HG03521 (cell line): ENCODE results near the gene GALNT18.
"Not testable (repeated sequence)": the region's sequence is repeated elsewhere in the genome, so short reads cannot be mapped to it uniquely, and the experiment has no call there.

ENCODE experiments used
- ATAC-seq: cut with Tn5 transposase; IDR thresholded peaks from one replicate; pipeline ENCODE4 v1.9.1; 2021; ENCODE audit warnings: mild to moderate bottlenecking, moderate library complexity; ENCODE audit not compliant: unreplicated experiment

Gene GALNT18

DNA sequence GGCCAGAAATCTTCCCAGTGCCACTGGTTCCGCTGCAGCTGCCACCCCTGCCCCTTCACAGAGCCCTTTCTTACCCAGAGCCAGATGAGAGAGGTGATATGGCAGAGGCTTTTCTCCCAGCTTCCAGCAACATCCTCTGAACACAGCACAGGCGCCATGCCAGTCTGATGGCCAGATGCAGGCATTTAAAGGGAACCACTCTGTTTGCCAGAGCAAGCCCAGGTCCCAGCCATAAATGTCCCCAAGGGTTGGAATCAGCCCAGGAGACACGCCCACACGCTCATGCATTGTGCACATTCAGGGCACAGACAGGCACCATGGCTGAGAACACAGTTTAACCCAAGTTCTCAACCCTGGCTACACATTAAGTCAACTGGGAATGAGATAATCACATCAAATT, 154.5 kb downstream of the GALNT18 start:
- no peak for ATAC-seq

DNA sequence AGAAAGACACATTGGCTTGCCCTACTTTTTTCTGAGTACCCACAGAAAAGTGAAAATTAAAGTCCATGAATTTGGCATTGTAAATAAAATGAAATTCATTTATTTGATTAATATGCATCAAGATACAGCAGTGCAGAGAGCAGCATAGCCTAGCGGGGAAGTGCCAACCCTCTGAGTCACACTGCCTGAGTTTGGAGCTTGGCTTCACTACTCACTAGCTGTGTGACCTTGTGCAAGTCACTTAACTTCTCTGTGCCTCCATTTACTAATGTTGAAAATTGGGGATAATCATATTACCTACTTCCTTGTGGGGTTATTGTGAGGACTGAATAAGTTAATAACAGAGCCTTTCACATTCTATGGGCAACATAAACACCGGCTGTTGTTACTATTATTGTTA, 157.2 kb downstream of the GALNT18 start:
- ATAC-seq: no peak

DNA sequence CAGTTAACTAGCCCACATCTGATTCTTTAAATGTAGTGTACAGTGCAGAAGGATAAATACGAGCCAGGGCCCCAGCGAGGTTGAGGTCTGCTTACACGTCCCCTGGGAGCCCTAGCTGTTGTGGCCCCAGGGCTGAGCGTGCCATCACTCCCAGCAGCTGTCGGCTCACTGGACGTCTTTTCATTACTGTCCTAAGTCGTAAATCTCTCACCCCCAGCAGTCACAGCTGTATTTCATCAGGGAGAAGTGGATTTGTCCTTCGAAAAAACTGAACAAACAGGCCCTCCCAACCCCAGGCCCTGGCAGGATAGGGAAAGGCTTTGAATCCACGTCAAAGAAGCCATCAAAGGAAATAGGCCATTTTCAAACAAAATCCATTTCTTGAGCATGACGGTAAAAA, 158.4 kb downstream of the GALNT18 start:
- no peak for ATAC-seq

- no peak for ATAC-seq
These were observed 160.3 kb downstream of the GALNT18 start for GRCh38 chr11:11461473-11461872.

DNA sequence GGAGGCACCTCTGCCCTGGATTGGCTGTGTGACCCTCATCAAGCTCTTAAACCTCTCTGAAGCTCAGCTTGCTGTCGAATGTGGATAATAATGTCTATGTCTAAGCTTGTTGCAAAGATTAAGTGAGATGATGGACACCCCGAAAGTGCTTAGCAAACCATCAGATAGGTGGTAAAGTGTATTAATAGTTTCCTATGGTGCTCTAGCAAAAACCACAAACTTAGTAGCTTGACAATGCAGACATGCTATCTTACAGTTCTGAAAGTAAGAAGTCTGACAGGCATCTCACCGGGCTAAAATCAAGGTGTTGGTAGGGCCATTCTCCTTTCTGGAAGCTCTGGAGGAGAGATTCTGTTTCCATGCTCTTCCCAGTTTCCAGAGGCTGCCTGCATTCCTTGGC, 162.2 kb downstream of the GALNT18 start:
- no peak for ATAC-seq

- ATAC-seq: no peak
These were observed 163.3 kb downstream of the GALNT18 start for GRCh38 chr11:11458485-11458884.

DNA sequence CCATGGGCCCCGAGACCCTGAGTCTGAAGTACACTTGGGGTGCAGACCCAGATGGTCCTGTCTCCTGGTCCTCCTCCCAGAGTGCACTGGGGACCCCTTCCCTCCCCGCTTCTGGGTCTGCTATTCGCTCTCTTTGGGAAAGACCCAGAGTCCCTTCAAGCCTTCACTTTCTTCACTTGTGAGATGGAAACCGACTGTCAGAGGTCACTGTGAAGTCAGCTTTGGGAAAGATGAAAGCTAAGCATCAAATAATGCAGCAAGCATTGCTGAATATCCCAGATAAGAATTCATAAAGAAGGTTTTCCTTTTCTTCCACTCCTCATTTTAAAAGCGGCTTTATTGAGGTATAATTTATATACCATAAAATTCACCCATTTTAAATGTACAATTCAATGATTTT, 163.8 kb downstream of the GALNT18 start:
- no peak for ATAC-seq

DNA sequence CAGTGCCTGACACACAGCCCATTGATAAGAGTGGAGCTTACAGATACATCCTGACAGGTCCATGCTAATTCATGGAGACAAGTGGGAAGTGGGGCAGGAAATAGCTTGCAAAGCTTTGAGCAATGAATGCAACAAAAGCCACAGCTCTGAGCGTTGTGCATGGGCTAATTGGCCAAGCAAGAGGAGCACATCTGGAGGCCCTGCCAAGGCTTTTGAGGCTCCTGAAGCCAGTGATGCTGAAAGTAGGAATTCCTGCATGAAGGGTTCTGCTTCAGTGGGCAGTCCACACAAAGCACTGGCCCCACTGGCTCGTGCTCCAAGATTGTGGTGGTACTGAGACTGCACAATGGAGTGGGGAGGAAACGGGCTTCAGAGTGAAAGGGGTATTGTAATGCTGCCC, 164.9 kb downstream of the GALNT18 start:
- no peak for ATAC-seq

DNA sequence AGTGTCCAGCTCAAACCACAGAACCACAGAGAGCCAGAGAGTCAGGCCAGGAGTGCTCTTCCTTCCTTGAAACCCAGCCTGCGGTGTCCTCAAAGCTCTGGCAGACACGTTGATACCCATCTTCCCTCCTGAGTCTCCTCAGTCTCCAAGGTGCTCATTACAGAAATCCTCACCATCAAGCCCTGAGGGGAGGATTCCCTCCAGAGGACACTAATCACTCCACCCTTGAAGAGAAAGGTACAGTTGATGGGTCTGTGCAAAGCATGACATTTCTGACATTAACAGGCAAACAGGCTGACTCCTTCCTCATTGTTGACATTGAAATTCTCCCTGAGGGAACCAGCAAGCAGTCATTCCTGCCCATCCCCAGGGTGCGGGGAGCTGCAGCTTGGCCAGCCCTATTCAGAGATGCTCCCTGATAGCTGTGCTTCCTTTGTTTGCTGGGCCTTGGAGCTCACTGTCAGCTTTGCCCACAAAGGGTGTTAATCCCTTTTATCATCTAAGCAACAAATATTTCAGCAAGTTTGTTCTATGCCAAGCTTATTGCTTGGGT, 167.1 kb downstream of the GALNT18 start:
- ATAC-seq: no peak

DNA sequence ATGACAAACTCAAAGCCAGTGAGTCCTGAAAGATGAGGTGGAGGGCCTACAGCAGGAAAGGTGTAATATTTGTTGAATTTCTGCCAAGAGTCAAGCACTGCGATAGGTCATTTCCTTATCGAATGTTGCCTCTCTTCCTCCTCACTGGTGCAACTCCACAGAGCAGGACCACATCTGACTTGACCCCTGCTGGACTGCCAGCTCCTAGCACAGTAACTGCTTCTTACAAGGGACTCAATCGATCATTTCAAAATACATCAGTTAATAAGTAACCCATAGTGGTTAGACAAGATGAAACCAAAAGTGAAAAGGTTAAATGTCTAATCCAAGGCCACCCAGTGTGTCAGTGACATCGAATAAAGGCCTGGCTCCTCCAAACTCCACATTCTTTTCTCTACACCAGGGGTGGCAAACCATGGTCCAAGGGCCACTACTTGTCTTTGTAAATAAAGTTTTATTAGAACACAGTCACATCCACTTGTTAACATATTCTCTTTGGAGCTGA, 170.3 kb downstream of the GALNT18 start:
- peak; percentile 84 for ATAC-seq

GRCh38 chr11:11450744-11451362, 171.0 kb downstream of the GALNT18 start:
- ATAC-seq: no peak

DNA sequence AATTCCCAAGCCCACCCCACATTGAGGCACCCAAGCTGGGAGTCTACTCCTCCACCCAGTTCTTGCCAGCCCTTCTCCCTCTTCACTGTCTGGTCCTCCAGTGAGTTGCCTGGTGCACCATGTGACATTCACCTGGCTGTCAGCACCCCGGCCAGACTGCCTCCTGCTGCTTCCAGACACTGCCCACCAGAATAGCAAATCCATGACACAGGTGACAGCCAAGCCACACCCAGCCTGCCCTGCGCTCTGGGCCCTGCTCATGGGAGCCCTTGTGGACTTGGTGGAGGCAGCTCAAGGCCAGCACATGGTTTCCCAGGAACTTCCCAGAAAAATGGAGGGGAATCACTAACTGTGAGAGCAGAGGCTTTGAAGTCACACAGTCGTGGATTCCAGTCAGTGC, 172.5 kb downstream of the GALNT18 start:
- no peak for ATAC-seq

GRCh38 chr11:11448626-11449025, 173.2 kb downstream of the GALNT18 start:
- ATAC-seq: no peak

DNA sequence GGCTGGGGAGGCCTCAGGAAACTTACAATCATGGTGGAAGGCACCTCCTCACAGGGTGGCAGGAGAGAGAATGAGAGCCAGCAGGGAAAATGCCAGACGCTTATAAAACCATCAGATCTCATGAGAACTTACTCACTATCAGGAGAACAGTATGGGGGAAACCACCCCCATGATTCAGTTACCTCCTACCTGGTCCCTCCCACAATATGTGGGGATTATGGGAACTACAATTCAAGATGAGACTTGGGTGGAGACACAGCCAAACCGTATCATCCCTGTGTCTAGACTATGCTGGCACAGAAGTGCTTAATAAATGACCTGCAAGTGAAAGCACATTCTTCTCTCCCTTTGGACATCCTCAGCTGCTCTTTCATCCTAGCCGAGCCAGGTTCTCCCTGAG, 174.2 kb downstream of the GALNT18 start:
- not testable (repeated sequence) for ATAC-seq

GRCh38 chr11:11446967-11447366, 174.8 kb downstream of the GALNT18 start:
- no peak for ATAC-seq

DNA sequence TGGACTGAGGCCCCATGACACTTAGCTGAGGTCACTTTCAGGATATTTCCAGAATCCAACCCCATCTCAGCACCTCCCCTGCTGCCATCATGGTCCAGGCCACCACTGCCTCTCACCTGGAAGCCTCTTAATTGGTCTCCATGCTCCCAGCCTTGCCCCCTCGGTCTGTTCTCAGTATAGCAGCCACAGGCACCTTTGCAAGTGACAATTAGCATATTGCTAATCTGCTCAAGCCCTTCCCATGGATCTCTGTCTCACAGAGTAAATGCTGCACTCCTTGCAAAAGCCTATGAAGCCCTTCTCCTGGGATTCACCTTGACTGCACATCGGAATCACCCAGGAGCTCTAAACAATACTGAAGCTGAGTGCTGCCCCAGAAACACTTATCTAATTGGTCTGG, 175.2 kb downstream of the GALNT18 start:
- no peak for ATAC-seq

GRCh38 chr11:11445441-11446185, 176.2 kb downstream of the GALNT18 start:
- no peak for ATAC-seq

DNA sequence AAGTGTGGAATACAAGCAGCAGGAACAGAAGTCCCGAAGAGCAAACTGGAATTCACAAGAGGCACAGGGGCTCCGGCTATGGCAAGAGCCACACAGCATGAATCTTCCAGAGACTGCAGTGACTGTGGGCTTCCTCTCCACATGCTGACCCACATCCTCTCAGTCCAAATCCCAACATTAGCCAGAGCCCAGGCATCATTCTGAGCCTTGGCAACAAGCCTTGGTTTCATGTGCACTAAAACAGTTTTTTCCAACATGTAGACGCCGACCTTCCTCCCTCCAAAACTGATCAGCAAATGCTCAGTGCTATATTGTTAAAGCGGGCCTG, 177.0 kb downstream of the GALNT18 start:
- ATAC-seq: no peak

DNA sequence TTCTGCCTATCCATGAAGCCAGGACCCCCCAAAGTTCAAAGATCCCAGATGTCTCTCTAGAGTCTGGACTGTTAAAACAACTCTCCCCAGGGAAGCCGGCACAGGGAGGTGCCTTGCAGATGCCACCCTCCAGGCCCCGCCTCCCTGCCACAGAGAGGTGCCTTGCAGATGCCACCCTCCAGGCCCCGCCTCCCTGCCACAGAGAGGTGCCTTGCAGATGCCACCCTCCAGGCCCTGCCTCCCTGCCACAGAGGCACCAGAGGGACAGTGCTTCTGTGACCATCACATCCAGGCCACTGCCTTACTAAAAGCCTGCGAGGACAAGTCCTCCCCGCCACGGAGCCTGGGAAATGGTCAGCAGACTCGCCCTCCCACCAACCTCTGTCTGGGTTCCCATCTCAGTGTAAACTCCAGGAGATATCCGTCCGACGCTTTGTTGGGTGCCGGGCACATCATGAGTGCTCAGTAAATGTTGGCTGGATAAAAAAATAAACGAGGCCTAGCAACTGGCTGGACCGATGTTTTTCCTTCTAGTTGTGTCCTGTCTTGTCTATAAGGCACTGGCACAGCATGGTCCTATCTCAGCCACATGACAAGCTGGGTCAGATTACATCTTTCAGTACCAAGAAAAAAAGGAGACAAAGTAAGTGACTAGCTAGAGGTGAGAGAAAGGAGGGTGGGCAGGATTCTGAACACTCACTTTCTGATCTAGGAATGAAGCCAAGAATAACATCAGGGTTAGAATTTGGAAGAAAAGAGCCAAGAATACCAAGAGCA, 177.6 kb downstream of the GALNT18 start:
- ATAC-seq: no peak

DNA sequence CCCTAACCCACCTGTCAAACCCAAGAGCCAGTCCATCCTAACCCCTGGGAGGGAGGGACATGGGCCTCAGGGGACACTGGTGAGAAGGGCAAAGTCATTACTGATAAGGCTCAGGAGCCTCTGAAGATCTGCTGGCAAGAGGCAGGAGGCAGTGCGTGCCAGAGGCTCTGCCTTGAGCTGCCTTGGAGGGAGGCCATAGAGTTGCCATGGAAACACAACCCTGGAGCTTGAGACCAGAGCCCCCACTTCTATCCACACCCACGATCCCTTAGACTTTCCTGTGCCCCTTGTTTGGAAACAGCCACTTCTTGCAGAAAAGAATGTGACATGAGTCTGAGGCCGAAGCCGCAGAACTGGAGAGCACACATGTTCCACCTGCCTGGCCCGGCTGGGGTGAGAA, 179.0 kb downstream of the GALNT18 start:
- ATAC-seq: no peak

DNA sequence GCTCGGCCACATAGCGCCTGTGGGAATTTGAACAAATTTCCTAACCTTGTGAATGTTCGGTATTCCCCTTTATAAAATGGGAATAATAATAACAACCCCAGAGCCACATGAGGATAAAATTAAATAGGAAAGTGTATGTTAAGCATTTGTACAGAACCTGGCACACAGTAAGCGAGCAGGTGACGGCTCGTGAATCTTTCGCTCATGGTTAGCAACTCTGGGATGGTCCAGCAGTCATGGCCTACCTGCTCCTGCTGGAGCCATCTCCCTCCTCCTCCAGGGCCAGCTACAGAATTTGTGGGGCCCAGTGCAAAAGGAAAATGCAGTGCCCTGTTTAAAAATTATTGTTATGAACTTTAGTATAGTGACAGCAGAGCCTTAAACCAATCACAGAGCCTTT, 180.3 kb downstream of the GALNT18 start:
- no peak for ATAC-seq

- ATAC-seq: no peak
These were observed 180.7 kb downstream of the GALNT18 start for GRCh38 chr11:11441091-11441490.
